Stimulated activated CD8-positive, alpha-beta memory T cell treated with anti-CD3 and anti-CD28 coated beads, Interleukin-12 subunit alpha, Interleukin-12 subunit beta, amount 100 ng/mL, for 24 hours (primary cell): Measurements from ENCODE around the gene CACNB1.

Source experiments
- DNase-seq: peaks from one replicate; pipeline ENCODE4 v3.0.0-alpha.2; 2020; ENCODE audit errors: extremely low read depth

CACNB1 gene

DNA sequence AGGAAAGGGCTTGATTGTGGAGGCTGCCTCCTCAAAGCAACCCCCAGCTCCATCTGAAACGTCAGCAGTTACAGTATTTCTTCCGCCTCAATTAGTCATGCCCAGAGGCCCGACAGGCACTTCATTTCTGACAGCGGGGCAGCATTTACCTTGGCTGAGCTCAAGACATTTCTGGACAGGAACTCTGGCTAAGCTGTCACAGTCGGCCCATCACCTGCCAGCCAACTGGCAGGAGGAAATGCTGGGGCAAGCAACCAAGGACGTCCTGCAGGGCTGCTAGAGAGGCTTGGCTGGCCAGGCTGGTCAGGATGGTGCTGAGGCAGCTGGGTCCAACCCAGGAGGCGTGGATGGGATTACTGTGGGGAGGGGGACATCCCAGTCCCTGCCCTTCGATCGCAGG, 73.8 kb downstream of the CACNB1 start:
- no peak for DNase-seq
